ENCODE data around the gene HNRNPH1.

Gene HNRNPH1

DNA sequence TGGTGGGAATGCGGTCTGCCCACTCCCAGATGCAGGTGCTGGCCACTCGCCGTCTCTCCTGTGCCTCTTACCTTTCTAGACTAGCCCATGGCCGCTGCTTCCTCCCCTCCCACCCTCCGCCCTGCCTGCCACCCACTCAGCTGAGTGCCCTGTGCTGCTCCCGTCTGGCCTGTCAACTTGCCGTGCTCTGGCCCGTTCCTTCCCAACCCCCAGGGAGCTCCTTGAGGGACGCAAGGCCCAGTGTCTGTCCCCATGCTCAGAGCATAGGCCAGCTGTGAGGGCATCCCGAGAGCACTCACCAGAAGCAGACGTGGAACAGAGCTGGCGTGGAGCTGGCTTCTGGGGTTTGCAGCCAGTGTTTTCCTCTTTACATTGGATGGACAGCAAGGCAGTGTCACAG lies 20.2 kb downstream of the HNRNPH1 start:
- Histone ChIP-seq H3K36me3 (ENCODE audit: control insufficient read depth, insufficient read depth, low read length) (peaks cover 26% of the 10 kb centered on the region), H3K4me3 (replicated peaks; ENCODE audit: low read depth, low read length) (no peak overlapping the region), H3K27me3 (replicated peaks; ENCODE audit: control insufficient read depth, insufficient read depth, low read length) (no peaks in the 10 kb centered on the region)
- TF ChIP-seq, protein P1, sequence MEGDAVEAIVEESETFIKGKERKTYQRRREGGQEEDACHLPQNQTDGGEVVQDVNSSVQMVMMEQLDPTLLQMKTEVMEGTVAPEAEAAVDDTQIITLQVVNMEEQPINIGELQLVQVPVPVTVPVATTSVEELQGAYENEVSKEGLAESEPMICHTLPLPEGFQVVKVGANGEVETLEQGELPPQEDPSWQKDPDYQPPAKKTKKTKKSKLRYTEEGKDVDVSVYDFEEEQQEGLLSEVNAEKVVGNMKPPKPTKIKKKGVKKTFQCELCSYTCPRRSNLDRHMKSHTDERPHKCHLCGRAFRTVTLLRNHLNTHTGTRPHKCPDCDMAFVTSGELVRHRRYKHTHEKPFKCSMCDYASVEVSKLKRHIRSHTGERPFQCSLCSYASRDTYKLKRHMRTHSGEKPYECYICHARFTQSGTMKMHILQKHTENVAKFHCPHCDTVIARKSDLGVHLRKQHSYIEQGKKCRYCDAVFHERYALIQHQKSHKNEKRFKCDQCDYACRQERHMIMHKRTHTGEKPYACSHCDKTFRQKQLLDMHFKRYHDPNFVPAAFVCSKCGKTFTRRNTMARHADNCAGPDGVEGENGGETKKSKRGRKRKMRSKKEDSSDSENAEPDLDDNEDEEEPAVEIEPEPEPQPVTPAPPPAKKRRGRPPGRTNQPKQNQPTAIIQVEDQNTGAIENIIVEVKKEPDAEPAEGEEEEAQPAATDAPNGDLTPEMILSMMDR (IDR thresholded peaks at IDR 0.05; ENCODE audit: insufficient read depth, low read length, poor library complexity, severe bottlenecking) = no peak
- no peak for DNase-seq (ENCODE audit: extremely low read depth, insufficient read length)

DNA sequence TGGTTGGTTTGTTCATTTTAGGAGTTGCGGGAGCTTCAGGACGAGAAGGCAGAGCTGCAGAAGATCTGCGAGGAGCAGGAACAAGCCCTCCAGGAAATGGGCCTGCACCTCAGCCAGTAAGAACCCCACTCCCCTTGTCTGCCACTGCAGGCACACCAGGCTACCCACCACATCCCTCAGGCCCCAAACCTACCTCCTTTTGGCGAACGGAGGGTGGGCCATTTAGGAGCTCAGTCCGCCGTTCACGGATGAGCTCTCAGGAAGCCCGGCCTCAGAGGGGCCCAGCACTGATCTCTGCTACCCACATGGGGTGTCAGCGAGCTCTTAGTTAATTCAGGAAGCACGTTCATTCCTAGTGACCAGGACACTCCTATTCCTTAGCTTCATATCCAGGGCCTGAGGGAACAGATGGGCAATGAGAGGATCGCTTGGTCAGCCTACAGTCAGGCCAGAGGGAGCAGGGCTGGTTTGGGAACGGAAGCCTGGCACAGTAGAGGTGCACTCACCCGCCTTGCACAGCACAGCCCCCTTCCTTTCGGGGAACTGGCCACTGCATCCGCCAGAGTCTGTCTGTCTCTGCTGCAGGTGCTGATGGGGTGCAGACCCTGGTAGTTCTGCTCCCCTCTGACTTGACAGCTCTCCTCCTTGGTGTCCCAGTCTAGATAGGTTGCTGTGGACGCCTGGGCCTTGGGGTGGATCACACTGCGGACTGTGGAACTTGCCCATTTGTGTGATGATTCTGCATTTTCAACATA lies 21.4 kb downstream of the HNRNPH1 start:
- peaks cover 20% of the 10 kb centered on the region for H3K36me3 ChIP-seq (ENCODE audit: control insufficient read depth, insufficient read depth, low read length)
- no peak overlapping the region for H3K4me3 ChIP-seq (replicated peaks; ENCODE audit: low read depth, low read length)
- no peaks in the 10 kb centered on the region for H3K27me3 ChIP-seq (replicated peaks; ENCODE audit: control insufficient read depth, insufficient read depth, low read length)
- DNase-seq (ENCODE audit: extremely low read depth, insufficient read length) = no peak
- TF ChIP-seq, protein P1 (IDR thresholded peaks at IDR 0.05; ENCODE audit: insufficient read depth, low read length, poor library complexity, severe bottlenecking) = no peak

DNA sequence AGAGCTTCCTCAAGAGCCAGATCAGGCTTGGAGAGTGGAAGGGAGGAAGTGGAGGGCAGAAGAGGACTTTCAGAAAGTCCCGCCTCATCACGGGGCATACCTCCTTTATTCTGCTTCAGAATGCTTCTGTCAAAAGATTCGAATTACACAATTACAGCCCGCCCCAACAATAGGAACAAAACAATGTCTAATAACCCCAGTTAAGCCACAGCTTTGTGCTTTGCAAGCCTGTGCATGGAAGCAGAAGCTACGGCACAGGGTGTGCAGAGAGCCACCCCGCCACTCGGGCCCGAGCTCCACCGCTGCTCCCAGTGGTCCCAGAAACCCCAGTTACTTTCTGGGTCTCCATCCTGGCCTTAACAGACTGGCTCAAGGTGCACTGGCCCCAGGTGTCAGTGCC lies 23.5 kb downstream of the HNRNPH1 start:
- no peak for DNase-seq (ENCODE audit: extremely low read depth, insufficient read length)
- Histone ChIP-seq H3K27me3 (replicated peaks; ENCODE audit: control insufficient read depth, insufficient read depth, low read length) (no peaks in the 10 kb centered on the region), H3K4me3 (replicated peaks; ENCODE audit: low read depth, low read length) (no peak overlapping the region), H3K36me3 (ENCODE audit: control insufficient read depth, insufficient read depth, low read length) (peaks cover 14% of the 10 kb centered on the region)
- TF ChIP-seq, protein P1 (IDR thresholded peaks at IDR 0.05; ENCODE audit: insufficient read depth, low read length, poor library complexity, severe bottlenecking) = no peak

DNA sequence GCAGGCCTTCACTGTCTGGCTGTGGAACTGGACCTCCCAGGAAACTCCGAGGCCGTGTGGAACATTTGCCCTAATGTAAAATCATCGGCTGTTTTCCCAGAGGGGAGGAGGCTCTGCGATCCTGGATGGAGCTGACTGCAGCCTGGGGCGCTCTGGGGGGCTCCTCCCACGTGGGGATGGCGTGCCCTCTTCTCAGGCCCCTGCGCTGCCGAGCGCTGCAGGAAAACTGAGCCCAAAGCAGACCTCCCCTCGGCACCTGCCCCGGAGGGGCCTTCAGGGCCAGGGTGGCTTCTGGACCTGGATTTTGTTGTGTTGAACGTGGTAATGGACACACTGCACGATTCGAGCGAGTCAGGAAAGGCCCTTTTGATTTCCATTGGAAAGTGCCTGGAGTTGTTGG lies 23.9 kb downstream of the HNRNPH1 start:
- no peak overlapping the region for H3K4me3 ChIP-seq (replicated peaks; ENCODE audit: low read depth, low read length)
- peaks cover 16% of the 10 kb centered on the region for H3K36me3 ChIP-seq (ENCODE audit: control insufficient read depth, insufficient read depth, low read length)
- TF ChIP-seq, protein P1 (IDR thresholded peaks at IDR 0.05; ENCODE audit: insufficient read depth, low read length, poor library complexity, severe bottlenecking) = no peak
- no peak for DNase-seq (ENCODE audit: extremely low read depth, insufficient read length)
- no peaks in the 10 kb centered on the region for H3K27me3 ChIP-seq (replicated peaks; ENCODE audit: control insufficient read depth, insufficient read depth, low read length)

DNA sequence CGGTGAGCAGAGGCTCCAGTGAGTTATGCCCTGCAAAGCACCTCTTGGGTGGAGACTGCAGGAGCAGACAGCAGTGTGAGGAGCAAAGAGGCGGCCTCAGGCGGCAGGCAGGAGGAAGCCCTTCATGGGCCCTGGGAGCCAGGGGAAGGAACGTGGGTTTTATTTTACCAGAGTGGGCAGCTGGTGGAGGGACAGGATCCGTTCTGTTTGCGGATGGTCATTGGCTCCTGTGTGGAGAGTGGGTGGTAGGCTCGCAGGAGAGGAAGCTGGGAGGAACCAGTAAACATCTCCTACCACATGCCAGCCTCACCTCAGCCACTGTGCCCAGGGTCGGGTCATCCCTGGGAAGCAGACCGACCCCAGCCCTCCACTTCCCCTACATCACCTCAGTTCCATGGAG lies 24.4 kb downstream of the HNRNPH1 start:
- Histone ChIP-seq H3K27me3 (replicated peaks; ENCODE audit: control insufficient read depth, insufficient read depth, low read length) (no peaks in the 10 kb centered on the region), H3K4me3 (replicated peaks; ENCODE audit: low read depth, low read length) (no peak overlapping the region), H3K36me3 (ENCODE audit: control insufficient read depth, insufficient read depth, low read length) (peaks cover 15% of the 10 kb centered on the region)
- TF ChIP-seq, protein P1 (IDR thresholded peaks at IDR 0.05; ENCODE audit: insufficient read depth, low read length, poor library complexity, severe bottlenecking) = no peak
- DNase-seq (ENCODE audit: extremely low read depth, insufficient read length) = no peak
